CD4-positive, alpha-beta T cell (primary cell): ENCODE data around the gene RFWD3. TPM values are rescaled to one million over a fixed set of nuclear protein-coding genes. Genes with fewer than 3 reads are reported as not detected.

Experiments used
- ATAC-seq: fragments of 200-7000 bp; cut with Tn5 transposase; one replicate; pipeline ENCODE4 v1.10.0; 2022; ENCODE audit warnings: mild to moderate bottlenecking; ENCODE audit not compliant: poor library complexity
- CTCF ChIA-PET: fragments of 350-600 bp; sonication (Branson Sonifier 250); formaldehyde crosslinking; loops from one replicate; lab custom pipeline; 2021; ENCODE audit warnings: antibody characterized with exemption, inconsistent platforms; lab: Charles Lee
- POLR2A ChIA-PET: fragments of 350-600 bp; sonication (Branson Sonifier 250); formaldehyde crosslinking; loops from one replicate; lab custom pipeline; 2021; ENCODE audit warnings: antibody characterized with exemption, inconsistent platforms; lab: Charles Lee
- DNase-seq, 14 experiments: peaks; one replicate each; pipeline ENCODE4 v3.0.0-alpha.2; 2013 to 2020; ENCODE audit warnings: mixed read lengths in 2 of 14
- H3K27ac ChIP-seq, 2 donors: one replicate each; pipeline versions ENCODE4 v1.5.1 to v1.7.0; 2013; ENCODE audit warnings: low read length in 2 of 2, low read depth in 1 of 2, mild to moderate bottlenecking in 1 of 2
- H3K27me3 ChIP-seq, 2 experiments: 1 replicate in 1 of 2; 2 replicates in 1 of 2; pipeline versions ENCODE4 v1.6.1 to v1.7.0; 2013; ENCODE audit warnings: low read length in 2 of 2, control low read depth in 1 of 2, mild to moderate bottlenecking in 1 of 2, moderate library complexity in 1 of 2; ENCODE audit not compliant: insufficient read depth in 2 of 2, control insufficient read depth in 1 of 2
- H3K36me3 ChIP-seq: one replicate; pipeline ENCODE4 v1.6.1; 2013; ENCODE audit warnings: low read length, control low read depth; ENCODE audit not compliant: insufficient read depth
- H3K4me1 ChIP-seq: one replicate; pipeline ENCODE4 v1.6.1; 2013; ENCODE audit warnings: low read length, control low read depth; ENCODE audit not compliant: insufficient read depth
- H3K4me3 ChIP-seq: one replicate; pipeline ENCODE4 v1.5.1; 2013; ENCODE audit warnings: mild to moderate bottlenecking, low read length, moderate library complexity
- H3K9me3 ChIP-seq, 2 experiments: 1 replicate in 1 of 2; 2 replicates in 1 of 2; pipeline versions ENCODE4 v1.6.1 to v1.7.0; 2013; ENCODE audit warnings: low read length in 2 of 2, mild to moderate bottlenecking in 2 of 2, control low read depth in 1 of 2, moderate library complexity in 1 of 2; ENCODE audit not compliant: control insufficient read depth in 1 of 2, insufficient read depth in 1 of 2
- H3K27ac Mint-ChIP-seq: one replicate; pipeline ENCODE4 v1.8.0; 2020; ENCODE audit warnings: mixed read lengths
- H3K27me3 Mint-ChIP-seq: one replicate; pipeline ENCODE4 v1.8.0; 2021; ENCODE audit warnings: mixed read lengths
- H3K36me3 Mint-ChIP-seq: one replicate; pipeline ENCODE4 v1.8.0; 2021; ENCODE audit warnings: low read depth, mixed read lengths
- H3K4me1 Mint-ChIP-seq: one replicate; pipeline ENCODE4 v1.8.0; 2021; ENCODE audit warnings: low read depth, mixed read lengths
- H3K4me3 Mint-ChIP-seq: one replicate; pipeline ENCODE4 v1.8.0; 2020; ENCODE audit warnings: mild to moderate bottlenecking, mixed read lengths
- H3K9me3 Mint-ChIP-seq: one replicate; pipeline ENCODE4 v1.8.0; 2020; ENCODE audit warnings: mixed read lengths
- CTCF ChIP-seq: fragments of 200-600 bp; IDR thresholded peaks from one replicate; pipeline ENCODE4 v1.8.0; 2022; ENCODE audit warnings: antibody characterized with exemption, mild to moderate bottlenecking
- intact Hi-C, 2 experiments: fragments of 100-400 bp; cut with DNase I in 1 of 2; cut with micrococcal nuclease in 1 of 2; formaldehyde crosslinking; loops; one replicate each; pipeline versions ENCODE4 v1.15.1 to v1.9.0; 2023 to 2025; cut with DNase I, micrococcal nuclease
- total RNA-seq, 174 experiments: library from RNA in 2 of 174; stranded (reverse) in 2 of 174; gene quantifications; one replicate each; pipeline ENCODE4 v1.2.3 and lab custom pipeline; 2021 to 2026

RFWD3 gene
- total RNA-seq, 2 experiments from 2014 or later, result 44.9 to 47.0 TPM

GRCh38 chr16:74691093-74691855, 24.6 kb upstream of the RFWD3 start:
- no peak for TF ChIP-seq CTCF
- Mint-ChIP-seq H3K36me3 (peaks cover 93% of the 10 kb centered on the region), H3K9me3 (no peaks in the 10 kb centered on the region), H3K27me3 (no peaks in the 10 kb centered on the region), H3K4me3 (no peak overlapping the region), H3K27ac (no peak overlapping the region), H3K4me1 (peaks cover 31% of the 10 kb centered on the region)
- Histone ChIP-seq H3K4me1 (peaks cover 18% of the 10 kb centered on the region), H3K36me3 (peaks cover 70% of the 10 kb centered on the region), H3K9me3 (no peaks in the 10 kb centered on the region), H3K4me3 (no peak overlapping the region), H3K27ac (no peak overlapping the region), H3K27me3 (no peaks in the 10 kb centered on the region)
- POLR2A ChIA-PET, result no interaction called here
- DNase-seq (no peak), ATAC-seq (no peak)
- CTCF ChIA-PET, result no interaction called here
- intact Hi-C loops, result no loop called here

DNA sequence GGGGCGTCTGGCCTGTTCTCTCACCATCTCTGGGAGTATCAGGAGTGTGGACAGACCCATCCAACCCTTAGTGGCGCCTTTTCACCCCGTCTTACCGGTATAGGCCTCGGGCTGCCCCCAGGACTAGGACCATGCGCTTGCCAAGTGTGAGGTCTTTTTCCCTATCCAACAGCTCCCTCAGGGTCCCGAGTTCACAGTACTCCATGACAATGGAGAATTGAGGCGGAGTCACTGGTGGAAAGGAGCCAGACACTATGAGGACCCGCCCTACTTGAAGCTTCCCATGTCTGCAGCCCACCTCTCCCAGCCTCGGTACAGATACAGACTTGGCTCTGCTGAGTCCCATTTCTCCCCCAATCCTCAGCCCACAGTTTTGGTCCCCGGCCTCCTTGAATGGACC, 15.9 kb upstream of the RFWD3 start:
- Mint-ChIP-seq H3K36me3 (peaks cover 84% of the 10 kb centered on the region), H3K4me1 (no peaks in the 10 kb centered on the region), H3K27ac (no peak overlapping the region), H3K9me3 (no peaks in the 10 kb centered on the region), H3K4me3 (no peak overlapping the region), H3K27me3 (no peaks in the 10 kb centered on the region)
- no peak for TF ChIP-seq CTCF
- Histone ChIP-seq H3K27me3 (no peaks in the 10 kb centered on the region), H3K4me3 (no peak overlapping the region), H3K4me1 (no peaks in the 10 kb centered on the region), H3K36me3 (peaks cover 83% of the 10 kb centered on the region), H3K9me3 (no peaks in the 10 kb centered on the region), H3K27ac (no peak overlapping the region)
- ATAC-seq, result no peak
- ChIA-PET POLR2A (no interaction called here), CTCF (no interaction called here)
- no peak for DNase-seq
- intact Hi-C loops, result no loop called here

DNA sequence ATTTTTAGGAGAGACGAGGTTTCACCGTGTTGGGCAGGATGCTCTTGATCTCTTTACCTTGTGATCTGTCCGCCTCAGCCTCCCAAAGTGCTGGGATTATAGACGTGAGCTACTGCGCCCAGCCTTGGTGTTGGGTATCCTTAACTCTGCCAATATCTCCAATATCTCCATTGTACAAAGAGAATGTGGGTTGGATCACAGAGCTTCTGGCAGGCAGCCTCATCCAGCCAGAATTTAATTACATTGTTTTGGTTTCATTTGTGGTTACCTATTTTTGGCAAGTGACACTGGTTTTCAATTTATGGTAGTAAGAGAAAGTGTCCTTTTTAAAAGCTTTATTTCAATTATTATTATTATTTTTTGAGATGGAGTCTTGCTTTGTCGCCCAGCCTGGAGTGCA, 14.0 kb upstream of the RFWD3 start:
- no peaks in the 10 kb centered on the region for H3K9me3 ChIP-seq
- Mint-ChIP-seq H3K36me3 (peaks cover 88% of the 10 kb centered on the region), H3K9me3 (no peaks in the 10 kb centered on the region), H3K27ac (no peak overlapping the region), H3K4me1 (no peaks in the 10 kb centered on the region), H3K4me3 (no peak overlapping the region), H3K27me3 (no peaks in the 10 kb centered on the region)
- TF ChIP-seq CTCF, result no peak
- CTCF ChIA-PET, result no interaction called here
- H3K4me1 ChIP-seq, result no peaks in the 10 kb centered on the region
- DNase-seq (no peak), ATAC-seq (no peak)
- POLR2A ChIA-PET, result interaction anchor here (1.2 kb wide), 1 partner anchor 13 kb away, joined by 3 read pairs; no protein-coding TSS in a partner anchor
- peaks cover 83% of the 10 kb centered on the region for H3K36me3 ChIP-seq
- H3K27me3 ChIP-seq, result no peaks in the 10 kb centered on the region
- H3K27ac ChIP-seq, result no peak overlapping the region
- intact Hi-C loops, result no loop called here
- H3K4me3 ChIP-seq, result no peak overlapping the region
